ENCODE measurements around the gene GSTT2B. TPM values are rescaled to one million over a fixed set of nuclear protein-coding genes. Genes with fewer than 3 reads are reported as not detected.
A peak's percentile ranks its signal among the peaks of the same experiment; 100 is the strongest.

Gene GSTT2B
- total RNA-seq, 3 donors from 2014 or later (not counting 1 experiment from before 2014, with no cell fraction given): not detected

- Mint-ChIP-seq H3K27ac (peak overlapping the region; percentile 95 to 98), H3K27me3 (ENCODE audit: low read depth in 2 of 2) (no peaks in the 10 kb centered on the region), H3K36me3 (no peaks in the 10 kb centered on the region), H3K9me3 (no peaks in the 10 kb centered on the region), H3K4me3 (no peak overlapping the region), H3K4me1 (peaks cover 8 to 22% of the 10 kb centered on the region in 2 donors)
- H3K4me1 ChIP-seq (ENCODE audit: control insufficient read depth, insufficient read depth, low read length): peaks cover 7% of the 10 kb centered on the region
- no peaks in the 10 kb centered on the region for H3K9me3 ChIP-seq (ENCODE audit: control insufficient read depth, insufficient read depth, low read length)
- no peak for DNase-seq
- H3K36me3 ChIP-seq (ENCODE audit: control insufficient read depth, insufficient read depth, low read length): peaks cover under 1% of the 10 kb centered on the region
- 78% methylated on average over 2 of the region's 3 CpGs for WGBS (ENCODE audit: insufficient coverage)
- intact Hi-C loops (cut with micrococcal nuclease): no loop called here
- H3K27me3 ChIP-seq (ENCODE audit: control insufficient read depth, insufficient read depth, low read length): no peaks in the 10 kb centered on the region
- H3K4me3 ChIP-seq (ENCODE audit: low read length): no peak overlapping the region
- TF ChIP-seq CTCF (IDR thresholded peaks at IDR 0.05): no peak
- no peak overlapping the region for H3K27ac ChIP-seq (ENCODE audit: low read length)
- no peak for ATAC-seq
These were observed 45.7 kb downstream of the GSTT2B start for GRCh38 chr22:23915290-23915689.

- H3K9me3 ChIP-seq (ENCODE audit: control insufficient read depth, insufficient read depth, low read length): no peaks in the 10 kb centered on the region
- no peaks in the 10 kb centered on the region for H3K36me3 ChIP-seq (ENCODE audit: control insufficient read depth, insufficient read depth, low read length)
- Mint-ChIP-seq H3K4me3 (peak overlapping the region; percentile 96), H3K9me3 (no peaks in the 10 kb centered on the region), H3K27me3 (ENCODE audit: low read depth in 2 of 2) (no peaks in the 10 kb centered on the region), H3K27ac (peak overlapping the region; percentile 95 to 98), H3K4me1 (peaks cover 8 to 22% of the 10 kb centered on the region in 2 donors), H3K36me3 (no peaks in the 10 kb centered on the region)
- ATAC-seq (peak; percentile 99 to 100 (median 99)), DNase-seq (peak; percentile 98 to 99)
- TF ChIP-seq CTCF (IDR thresholded peaks at IDR 0.05): no peak
- H3K4me3 ChIP-seq (ENCODE audit: low read length): peak overlapping the region; percentile 44
- H3K27ac ChIP-seq (ENCODE audit: low read length): peak overlapping the region; percentile 75
- H3K4me1 ChIP-seq (ENCODE audit: control insufficient read depth, insufficient read depth, low read length): peaks cover 7% of the 10 kb centered on the region
- intact Hi-C loops (cut with micrococcal nuclease): loop anchor here (1.0 kb wide), 1 partner anchor 19 kb away; no protein-coding TSS in a partner anchor
- WGBS (ENCODE audit: insufficient coverage): under 1% methylated on average over 38 of the region's 44 CpGs
- no peaks in the 10 kb centered on the region for H3K27me3 ChIP-seq (ENCODE audit: control insufficient read depth, insufficient read depth, low read length)
These were observed 47.2 kb downstream of the GSTT2B start for GRCh38 chr22:23913661-23914353.

- no peaks in the 10 kb centered on the region for H3K9me3 Mint-ChIP-seq
- Histone ChIP-seq H3K4me3 (ENCODE audit: low read length) (peak overlapping the region; percentile 44), H3K4me1 (ENCODE audit: control insufficient read depth, insufficient read depth, low read length) (peaks cover 7% of the 10 kb centered on the region), H3K27me3 (ENCODE audit: control insufficient read depth, insufficient read depth, low read length) (no peaks in the 10 kb centered on the region), H3K9me3 (ENCODE audit: control insufficient read depth, insufficient read depth, low read length) (no peaks in the 10 kb centered on the region), H3K27ac (ENCODE audit: low read length) (peak overlapping the region; percentile 75), H3K36me3 (ENCODE audit: control insufficient read depth, insufficient read depth, low read length) (no peaks in the 10 kb centered on the region)
- H3K27ac Mint-ChIP-seq: peak overlapping the region; percentile 95 to 98
- H3K4me1 Mint-ChIP-seq: peaks cover 8 to 22% of the 10 kb centered on the region in 2 donors
- WGBS (ENCODE audit: insufficient coverage): 0% methylated on average over 1 of the region's 1 CpG
- intact Hi-C loops (cut with micrococcal nuclease): loop anchor here (1.0 kb wide), 1 partner anchor 18 kb away; no protein-coding TSS in a partner anchor
- H3K27me3 Mint-ChIP-seq (ENCODE audit: low read depth in 2 of 2): no peaks in the 10 kb centered on the region
- ATAC-seq: no peak
- TF ChIP-seq CTCF (IDR thresholded peaks at IDR 0.05): no peak
- no peaks in the 10 kb centered on the region for H3K36me3 Mint-ChIP-seq
- DNase-seq: no peak
- peak overlapping the region; percentile 96 for H3K4me3 Mint-ChIP-seq
These were observed 47.7 kb downstream of the GSTT2B start for GRCh38 chr22:23913306-23913660.

Measured in natural killer cell (primary cell).